GM12873 (cell line): ENCODE measurements around the gene SOHLH1.

ENCODE experiments used
- TF ChIP-seq, protein P1 (sequence below): IDR thresholded peaks from 2 replicates; pipeline ENCODE4 v1.5.1; 2012; ENCODE audit warnings: low read depth, mild to moderate bottlenecking, moderate library complexity, low read length, control low read depth; ENCODE audit not compliant: insufficient read depth; ENCODE audit errors: missing control alignments

SOHLH1 gene

GRCh38 chr9:135716045-135716444, 16.8 kb upstream of the SOHLH1 start:
- TF ChIP-seq, protein P1, sequence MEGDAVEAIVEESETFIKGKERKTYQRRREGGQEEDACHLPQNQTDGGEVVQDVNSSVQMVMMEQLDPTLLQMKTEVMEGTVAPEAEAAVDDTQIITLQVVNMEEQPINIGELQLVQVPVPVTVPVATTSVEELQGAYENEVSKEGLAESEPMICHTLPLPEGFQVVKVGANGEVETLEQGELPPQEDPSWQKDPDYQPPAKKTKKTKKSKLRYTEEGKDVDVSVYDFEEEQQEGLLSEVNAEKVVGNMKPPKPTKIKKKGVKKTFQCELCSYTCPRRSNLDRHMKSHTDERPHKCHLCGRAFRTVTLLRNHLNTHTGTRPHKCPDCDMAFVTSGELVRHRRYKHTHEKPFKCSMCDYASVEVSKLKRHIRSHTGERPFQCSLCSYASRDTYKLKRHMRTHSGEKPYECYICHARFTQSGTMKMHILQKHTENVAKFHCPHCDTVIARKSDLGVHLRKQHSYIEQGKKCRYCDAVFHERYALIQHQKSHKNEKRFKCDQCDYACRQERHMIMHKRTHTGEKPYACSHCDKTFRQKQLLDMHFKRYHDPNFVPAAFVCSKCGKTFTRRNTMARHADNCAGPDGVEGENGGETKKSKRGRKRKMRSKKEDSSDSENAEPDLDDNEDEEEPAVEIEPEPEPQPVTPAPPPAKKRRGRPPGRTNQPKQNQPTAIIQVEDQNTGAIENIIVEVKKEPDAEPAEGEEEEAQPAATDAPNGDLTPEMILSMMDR = no peak

- TF ChIP-seq, protein P1 = no peak
These were observed 15.8 kb upstream of the SOHLH1 start for GRCh38 chr9:135715056-135715595.

DNA sequence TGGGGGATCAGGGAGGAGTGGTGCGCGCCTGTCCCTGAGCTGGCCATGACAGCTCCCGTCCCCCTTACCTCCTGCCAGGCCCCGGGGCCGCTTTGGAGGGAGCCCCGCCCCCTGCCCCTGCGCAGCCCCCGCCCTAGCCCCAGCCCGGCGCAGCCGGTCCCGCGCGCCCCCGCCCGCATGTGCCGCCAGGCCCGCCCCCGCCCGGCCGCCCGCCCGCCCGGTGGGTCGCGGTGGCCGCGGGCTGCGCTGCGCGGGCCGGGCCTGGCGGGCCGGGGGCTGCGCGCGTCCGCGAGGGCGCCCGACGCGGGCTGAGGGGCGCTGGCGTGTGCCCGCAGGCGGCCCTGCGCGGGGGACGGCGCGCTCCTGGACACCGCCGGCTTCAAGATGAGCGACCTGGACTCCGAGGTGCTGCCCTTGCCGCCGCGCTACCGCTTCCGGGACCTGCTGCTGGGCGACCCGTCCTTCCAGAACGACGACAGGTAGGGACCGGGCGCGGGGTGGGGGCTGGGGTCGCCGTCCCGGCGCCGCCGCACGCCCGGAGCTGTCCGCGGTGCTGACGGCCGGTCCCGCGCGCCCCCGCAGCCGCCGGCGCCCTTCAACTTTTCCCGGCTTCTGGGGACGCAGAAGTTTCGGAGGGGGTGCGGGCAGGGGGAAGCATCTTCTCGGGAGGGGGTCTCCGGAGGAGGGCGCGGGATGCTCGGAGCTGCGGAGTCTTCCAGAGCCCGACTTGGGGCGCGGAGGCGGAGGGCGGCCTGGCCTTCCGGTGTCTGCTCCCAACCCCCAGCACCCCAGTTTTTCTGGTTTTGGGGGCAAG, 15.2 kb upstream of the SOHLH1 start:
- TF ChIP-seq, protein P1 = no peak

DNA sequence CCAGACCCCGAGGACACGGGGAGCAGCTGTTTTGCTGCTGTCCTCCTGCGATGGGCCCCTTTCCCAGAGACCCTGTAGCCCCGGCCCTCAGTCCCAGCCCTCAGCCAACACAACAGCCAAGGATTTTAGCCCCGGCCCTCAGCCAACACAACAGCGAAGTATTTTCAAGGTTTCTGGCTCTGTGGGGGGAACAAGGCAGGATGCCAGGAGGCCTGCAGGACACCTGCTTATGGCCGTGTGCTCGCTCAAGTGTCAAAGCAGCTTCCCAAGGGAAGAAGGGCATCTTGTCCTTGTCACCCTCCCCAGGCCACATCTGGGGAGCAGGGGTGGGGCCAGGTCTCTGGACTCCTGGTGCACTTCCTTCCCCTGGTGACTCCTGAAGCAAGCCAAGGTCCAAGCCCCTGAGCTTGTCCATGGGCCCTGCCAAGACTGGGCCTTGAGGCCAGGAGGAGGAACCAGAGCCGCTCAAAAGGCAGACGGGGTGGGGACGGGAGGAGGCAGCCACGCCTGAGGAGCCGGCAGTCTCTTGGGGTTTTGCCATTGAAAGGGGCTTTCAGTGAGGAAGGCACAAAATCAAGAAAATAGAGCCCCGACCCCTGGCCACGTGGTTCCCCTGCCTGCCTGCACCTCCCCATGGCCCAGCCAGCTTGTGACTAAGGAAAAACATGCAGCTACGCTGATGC, 13.5 kb upstream of the SOHLH1 start:
- TF ChIP-seq, protein P1 = no peak

- TF ChIP-seq, protein P1 = no peak
These were observed 12.6 kb upstream of the SOHLH1 start for GRCh38 chr9:135711881-135712280.

- TF ChIP-seq, protein P1 = no peak
These were observed 12.1 kb upstream of the SOHLH1 start for GRCh38 chr9:135711391-135711790.

DNA sequence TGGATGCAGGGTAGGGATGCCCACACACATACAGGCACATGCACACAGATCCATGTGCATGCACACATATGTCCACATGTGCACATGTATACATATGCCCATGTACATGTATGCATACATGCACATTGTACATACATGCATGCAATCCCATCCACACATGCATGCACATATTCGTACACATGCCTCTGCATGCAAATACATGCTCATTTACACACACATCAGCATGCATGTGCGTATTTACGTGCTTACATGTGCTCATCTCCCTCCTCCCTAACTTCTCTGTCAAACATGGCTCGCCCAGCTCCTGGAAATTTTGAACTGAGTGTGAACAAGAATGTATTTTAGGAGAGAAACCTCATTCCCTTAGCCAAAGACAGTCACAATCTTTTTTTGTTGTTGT, 8.9 kb upstream of the SOHLH1 start:
- TF ChIP-seq, protein P1 = no peak
